NCI-H2196 (cell line): ENCODE measurements around the gene DUSP11.
"Not testable (repeated sequence)": the region's sequence is repeated elsewhere in the genome, so short reads cannot be mapped to it uniquely, and the experiment has no call there.

Experiments used
- DNase-seq: peaks from one replicate; lab custom pipeline; 2025; ENCODE audit not compliant: unreplicated experiment; lab: John Stamatoyannopoulos, UW

DUSP11 gene

DNA sequence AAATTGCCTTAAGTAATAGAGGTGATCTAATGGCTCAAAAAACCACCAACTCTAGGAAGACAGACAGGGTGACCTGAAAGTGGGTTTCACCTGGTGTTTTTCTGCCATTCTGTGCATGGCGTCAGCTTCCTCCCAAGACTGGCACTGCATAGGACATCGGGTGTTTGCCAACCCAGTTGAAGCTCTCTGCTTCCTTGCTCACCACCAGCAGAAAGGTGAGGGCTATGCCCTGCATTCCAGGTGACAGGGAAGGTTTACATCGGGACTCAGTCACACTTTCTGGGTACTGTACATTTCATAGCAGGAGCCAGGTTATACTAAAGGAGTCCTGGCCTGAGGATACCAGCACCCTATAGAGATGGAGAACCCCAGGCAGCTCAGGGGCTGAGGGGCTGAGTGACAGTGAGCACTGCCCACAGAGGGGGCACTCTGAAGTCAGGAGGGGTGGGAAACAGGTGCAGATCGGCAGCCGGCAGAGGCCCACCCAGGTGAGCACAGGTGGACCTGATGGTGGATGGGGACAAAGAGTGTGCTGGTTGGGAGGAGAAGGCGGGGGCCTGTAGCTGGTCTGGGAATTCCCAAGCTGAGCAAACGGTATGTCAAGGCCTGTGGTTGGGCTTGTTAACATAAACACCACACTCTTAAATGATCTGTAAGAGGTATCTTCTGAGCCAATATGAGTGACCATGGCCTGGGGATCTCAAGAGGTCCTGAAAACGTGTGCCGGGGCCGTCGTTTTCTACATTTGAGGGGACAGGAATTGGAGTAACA is 60.9 kb downstream of the DUSP11 start:
- DNase-seq: no peak

GRCh38 chr2:73718421-73718820 is 61.5 kb downstream of the DUSP11 start:
- DNase-seq: no peak

- DNase-seq: not testable (repeated sequence)
These were observed 62.2 kb downstream of the DUSP11 start for GRCh38 chr2:73717695-73718094.

DNA sequence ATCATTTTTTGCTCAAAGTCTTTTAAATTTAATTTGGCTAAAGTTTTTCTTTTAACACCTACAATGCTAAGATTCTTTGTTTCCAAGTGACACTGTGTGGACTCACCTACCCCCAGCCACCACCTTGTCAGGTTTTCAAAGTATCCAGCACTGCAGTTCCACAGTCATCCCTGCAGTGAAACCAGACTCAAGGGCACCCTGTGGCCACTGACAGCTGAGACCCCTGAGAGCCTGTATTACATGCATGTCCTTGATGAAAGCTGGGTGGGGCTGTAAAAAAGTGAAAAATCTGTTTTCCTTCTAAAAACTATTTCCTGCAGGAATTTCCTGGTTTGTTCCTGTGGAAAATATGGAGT is 62.7 kb downstream of the DUSP11 start:
- DNase-seq: no peak

DNA sequence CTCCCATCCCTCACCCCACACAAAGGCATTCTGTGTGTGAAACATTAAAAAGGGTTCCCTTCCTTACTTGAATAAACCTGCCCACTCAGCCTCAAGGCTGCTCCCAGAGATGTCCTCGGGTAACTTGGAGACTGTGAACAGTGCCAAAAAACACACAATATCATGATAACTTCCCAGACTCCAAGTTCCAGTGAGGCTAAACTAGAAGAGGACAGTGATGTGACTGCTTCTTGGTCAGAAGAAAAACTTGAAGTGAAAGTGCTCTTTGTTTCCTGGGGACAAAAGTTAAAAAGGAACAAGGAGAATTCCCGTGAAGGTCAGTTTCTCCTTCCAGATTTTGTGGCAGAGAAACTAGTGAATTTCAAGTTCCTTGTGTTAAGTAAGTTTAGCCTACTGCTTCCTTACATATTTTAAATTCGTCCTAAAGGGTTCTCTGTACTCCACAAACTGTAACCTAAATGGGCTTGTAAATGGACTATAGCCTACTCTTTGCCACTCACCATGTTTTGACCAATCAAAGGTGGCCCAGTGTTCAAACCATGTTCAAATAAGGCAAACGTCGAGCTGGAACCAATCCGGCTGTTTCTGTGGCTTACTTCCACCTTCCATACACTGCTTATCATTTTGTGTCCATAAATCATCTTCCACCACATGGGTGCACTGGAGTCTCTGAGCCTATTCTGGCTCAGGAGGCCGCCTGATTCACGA is 63.2 kb downstream of the DUSP11 start:
- no peak for DNase-seq

GRCh38 chr2:73714091-73714490 is 65.8 kb downstream of the DUSP11 start:
- no peak for DNase-seq
